Non-pigmented ciliary epithelial cell (primary cell): Measurements from ENCODE around the gene DLST.
A peak's percentile ranks its signal among the peaks of the same experiment; 100 is the strongest.

Source experiments
- DNase-seq: peaks from one replicate; pipeline ENCODE4 v3.0.0-alpha.2; 2010; ENCODE audit warnings: low read depth

DLST gene

DNA sequence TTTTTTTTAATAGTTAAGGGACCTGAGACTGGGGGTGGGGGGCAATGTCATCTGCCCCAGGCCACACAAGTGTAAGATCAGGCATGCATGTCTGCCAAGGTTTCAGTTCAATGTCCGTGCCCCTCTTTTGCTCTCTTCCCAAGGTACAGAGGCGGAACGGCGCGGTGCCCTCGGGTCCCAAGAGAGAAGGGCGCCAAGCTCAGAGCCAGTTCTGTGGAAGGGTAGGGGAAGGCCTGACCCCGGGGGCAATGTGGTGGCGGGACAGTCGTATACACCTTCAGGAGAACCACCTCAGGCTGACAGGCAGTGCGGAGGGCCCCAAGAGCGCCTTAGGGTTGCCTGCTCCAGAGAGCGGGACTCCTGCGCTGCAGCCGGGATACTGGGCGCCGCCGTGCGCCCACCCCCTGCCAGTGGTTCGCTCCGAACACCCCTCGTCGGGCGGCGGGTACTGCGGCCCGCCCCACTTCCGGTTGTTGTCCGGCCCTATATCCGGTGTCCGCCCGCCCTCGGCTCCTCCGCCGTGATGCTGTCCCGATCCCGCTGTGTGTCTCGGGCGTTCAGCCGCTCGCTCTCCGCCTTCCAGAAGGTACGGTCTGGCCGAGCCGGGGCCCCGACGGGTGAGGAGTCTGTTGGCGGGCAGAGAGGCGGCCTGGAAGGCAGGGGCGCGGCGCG, at the start of gene DLST:
DLST (plus strand) TSS at position 486 of the 672 bp plus-strand sequence; CDS start at position 524, 38 bp downstream.
- DNase-seq = no peak

GRCh38 chr14:74832849-74833248, 48.9 kb upstream of the DLST start:
- DNase-seq = no peak

- DNase-seq = no peak
Observed at GRCh38 chr14:74834692-74835392, 46.9 kb upstream of the DLST start.

DNA sequence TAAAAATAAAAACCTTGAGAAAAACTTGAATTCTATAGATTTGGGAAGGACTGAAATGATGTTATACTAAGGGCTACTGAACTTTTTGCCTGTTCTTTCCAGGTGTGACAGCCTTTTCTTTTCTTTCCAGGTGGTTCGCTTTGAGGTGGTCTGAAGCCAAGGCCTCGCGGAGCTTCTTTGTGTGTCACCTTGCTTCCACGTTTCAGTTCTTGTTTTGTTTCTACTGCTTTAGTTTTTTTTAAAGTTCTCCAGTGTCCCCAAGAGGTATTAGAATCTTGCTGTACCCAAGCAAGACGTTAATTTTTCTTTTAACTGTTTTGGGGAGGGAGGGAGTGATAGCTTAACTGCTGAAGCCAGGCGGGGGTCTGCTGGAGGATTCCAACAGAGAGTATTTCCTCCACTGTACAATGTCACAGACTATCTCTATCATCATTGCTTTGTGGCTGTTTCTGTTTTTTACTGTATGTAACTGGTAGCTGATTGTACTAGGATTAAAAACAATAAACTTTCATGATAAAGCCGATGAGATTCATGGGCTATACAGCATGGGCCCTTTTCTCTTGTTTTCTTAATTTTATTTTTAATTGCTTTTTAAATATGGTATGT, 46.0 kb upstream of the DLST start:
- no peak for DNase-seq

DNA sequence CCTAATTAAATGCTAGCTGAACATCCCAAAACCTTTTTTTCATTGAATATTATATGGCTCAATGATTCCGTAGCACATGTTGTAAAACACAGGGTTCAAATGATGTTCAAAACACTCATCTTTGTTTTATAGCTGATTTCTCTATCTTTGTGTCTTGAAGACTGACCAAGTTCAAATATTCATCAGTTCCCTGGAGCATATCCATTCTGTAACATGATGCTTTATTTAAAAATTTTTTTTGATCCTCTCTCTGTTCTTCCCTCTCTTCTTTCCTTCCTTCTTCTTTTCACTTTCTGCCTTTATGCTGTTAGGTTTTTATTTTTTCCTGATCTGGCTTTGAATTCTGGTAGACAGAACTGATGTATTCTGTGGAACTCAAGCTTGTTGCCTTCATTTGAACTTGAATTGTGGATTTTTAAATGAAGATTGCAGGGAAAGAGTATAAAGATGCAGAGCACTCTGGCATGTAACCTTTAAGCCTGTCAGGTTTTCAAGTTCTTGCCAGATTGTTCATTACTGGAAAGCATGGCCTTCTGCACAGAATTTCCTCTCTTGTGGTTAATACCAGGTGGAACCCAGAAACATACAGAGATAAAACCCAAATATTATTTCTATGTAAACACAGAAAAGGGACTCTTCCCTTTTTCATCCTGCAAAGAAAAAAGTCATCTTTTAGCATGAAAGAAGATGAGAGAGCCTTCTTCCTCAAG, 45.3 kb upstream of the DLST start:
- DNase-seq = no peak

DNA sequence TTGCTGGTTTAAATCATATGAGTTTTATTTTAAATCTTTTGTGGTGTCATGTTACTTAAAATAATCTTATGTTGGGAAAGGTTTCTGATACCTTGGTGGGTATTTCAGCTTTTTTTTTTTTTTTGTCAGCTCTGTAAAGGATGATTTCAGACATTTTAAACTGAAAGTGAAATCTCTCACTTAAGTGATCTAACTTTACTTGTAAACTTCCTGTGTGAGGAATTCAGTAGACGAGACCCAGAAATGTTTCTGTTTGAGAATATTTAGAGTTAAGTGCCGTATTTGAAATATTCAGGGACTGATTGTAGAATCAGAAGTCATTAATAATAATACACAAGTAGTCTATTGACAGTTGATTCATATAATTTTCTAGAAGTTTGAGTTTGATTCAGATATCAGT, 43.5 kb upstream of the DLST start:
- no peak for DNase-seq

GRCh38 chr14:74840603-74841030, 41.1 kb upstream of the DLST start:
- DNase-seq = no peak

DNA sequence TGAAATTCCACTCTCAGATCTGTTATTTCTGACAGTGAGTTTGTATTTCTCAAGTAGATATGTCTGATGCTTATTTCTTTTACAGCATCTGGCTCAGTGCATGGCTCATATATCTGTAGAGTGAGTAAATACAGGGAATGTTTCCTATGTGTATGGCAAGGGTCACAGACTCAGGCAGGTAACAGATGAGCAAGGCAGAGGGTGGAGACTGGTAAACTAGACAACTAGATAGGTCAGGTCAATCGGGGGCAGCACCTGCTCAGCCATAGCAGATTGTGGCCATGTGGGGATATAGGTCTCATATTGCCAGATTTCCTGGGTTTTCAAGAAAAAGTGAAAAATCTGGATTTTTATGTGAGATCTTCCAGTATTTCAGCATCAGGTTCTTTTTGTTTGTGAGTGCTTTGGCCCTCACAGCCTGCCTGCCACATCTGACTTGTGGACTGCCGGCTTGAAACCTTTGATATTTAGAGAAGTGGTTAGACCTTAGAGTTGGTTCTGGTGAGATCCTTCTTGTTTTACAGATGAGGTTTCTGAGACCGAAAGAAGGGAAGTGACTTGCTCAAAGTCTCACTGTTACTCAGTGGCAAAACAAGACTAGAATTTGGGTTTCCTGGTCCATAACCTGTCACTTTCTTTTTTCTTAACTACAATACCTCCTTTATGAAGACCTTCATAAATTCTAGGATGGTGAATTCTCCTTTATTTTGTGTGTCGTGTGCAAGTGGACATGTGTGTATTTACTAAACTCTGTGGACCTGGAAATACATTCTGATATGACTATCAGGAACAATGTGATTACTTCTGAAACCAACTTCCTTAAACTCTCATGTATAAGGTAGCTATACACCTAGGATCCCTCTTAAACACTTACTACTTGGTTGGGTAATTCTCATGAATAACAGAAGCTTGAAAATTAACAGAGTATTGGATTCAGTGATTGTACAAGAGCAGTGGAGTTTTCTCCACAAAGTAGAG, 40.2 kb upstream of the DLST start:
- no peak for DNase-seq

DNA sequence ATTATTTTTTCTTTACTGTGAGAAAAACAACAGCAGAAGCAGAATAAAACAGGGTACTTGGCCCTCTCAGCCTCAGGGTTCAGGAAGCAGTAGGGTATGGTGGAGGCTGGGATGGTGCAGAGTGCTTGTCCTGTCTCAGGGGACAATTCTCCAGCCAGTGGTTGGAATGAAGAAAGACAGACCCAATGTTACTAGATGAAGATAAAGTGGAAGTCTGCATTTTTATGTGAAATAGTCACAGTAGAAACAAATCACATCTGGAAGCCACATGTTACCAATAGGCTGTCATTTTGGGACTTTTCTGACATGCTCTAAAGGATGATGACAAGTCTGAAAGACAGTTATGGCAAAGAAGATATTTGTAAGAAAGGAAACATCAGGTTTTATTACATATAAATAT, 38.1 kb upstream of the DLST start:
- DNase-seq = no peak

GRCh38 chr14:74846168-74846567, 35.5 kb upstream of the DLST start:
- no peak for DNase-seq

DNA sequence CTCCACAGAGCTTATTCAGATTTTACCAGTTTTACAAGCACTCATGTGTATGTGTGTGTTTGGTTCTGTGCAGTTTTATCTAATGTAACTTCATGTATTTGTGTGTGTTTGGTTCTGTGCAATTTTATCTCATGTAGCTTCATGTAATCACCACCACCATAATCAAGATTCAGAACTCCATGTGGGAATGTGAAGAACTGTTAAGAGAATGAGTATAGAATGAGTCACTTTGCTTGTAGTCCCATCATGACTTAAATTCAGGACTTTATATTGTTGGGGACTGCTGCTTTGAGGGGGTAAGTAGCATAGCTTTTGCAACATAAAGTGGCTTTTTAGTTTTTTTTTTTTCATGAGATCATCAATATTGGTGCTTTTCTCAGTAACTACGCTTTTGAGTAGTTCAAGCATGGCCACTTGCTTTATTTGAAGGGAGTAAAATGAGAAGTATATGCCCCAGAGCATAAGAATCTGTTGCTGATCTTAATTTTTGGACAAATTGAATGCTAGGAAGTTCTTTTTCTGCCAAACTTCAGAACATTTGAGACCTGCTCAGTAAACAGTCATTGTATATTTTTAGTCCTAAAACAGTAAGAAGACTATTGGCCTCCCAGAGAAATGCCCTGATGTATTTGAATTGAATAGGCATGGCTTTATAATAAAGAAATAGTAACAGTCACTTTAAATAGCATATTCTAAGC, 34.6 kb upstream of the DLST start:
- no peak for DNase-seq

- DNase-seq = no peak
Observed at GRCh38 chr14:74848768-74849167, 32.9 kb upstream of the DLST start.

DNA sequence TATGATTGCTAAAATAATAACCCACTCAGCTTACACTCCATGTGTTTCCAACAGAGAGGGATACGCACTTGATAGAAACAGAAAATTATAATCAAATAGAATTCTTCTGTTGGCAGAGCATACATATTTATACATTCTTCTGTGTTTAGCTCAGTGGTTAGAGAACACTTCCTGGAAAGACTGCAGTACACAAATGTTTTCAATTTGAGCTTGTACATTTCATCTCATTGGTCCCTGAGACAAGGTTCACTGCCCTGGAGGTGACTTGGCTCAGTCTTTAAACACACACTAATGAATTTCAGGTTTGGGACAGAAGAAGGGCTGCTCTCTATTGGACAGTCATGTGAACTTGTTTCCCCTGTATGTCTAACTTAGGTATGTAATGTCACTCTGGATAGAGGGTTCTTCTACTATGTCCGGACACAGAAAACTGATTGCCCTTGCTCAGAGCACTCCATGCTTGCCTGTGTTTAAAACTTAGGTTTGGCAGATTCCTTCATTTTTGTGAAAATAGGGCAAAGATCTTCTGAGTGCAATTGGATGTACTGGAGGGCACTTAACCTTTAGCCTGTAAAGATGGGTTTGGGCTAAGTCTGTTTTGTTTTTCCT, 28.7 kb upstream of the DLST start:
- DNase-seq = peak; percentile 55

DNA sequence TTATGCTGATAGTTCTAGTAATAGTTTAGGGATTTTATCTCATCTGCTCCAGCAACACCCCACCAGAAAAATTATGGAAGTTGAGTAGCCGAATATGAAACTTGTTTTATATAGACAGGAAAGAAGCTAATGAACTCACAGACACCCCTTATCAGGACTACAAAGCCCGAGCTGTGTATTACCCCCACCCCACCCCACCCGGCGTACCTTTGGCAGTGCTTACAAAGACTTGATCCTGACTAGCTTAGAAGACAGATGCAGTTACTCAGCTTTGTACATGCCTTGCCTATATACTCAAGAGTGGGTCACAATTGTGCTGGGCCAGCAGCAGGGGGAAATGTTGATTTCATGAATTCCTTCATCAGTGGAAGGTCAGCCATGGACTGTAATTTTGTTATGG, 28.1 kb upstream of the DLST start:
- DNase-seq = no peak

DNA sequence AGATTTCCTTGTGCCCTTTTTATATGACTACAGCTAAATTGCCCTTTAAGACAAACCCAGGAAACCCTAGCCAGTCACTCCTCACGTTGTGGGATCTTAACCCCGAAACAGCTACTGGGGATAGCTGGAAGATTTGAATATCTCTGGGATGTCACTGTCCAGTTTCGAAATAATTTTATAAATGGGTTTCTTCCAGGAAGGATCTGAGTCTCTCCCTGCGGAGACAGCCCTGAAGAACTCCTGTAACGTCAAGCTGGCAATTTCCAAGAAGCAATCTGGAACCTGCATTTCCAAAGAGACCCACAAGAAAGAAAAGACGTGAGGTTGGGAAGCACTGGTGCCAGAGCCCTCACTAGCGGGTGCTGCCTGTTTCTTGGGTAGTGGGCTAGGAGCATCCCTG, 26.7 kb upstream of the DLST start:
- no peak for DNase-seq

GRCh38 chr14:74855945-74856344, 25.8 kb upstream of the DLST start:
- DNase-seq = no peak

DNA sequence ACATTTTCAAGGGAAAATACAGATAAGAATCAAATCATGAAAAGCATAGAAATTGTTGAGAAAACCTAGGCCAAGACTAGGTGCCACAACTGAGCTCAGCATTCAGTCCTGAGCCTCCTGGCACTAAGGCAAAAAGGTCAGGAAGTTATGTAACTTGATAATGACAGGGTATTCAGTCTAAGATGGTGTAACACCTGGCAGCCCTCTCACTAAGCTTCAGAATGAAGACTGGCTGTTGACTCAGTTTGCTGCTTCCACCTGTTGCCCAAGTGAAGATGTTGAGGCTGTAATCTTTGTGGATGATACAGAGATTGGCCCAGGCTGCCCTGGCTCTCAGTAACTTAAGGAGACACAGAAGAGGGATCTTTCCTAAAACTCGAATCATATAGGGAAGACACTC, 25.4 kb upstream of the DLST start:
- DNase-seq = no peak

DNA sequence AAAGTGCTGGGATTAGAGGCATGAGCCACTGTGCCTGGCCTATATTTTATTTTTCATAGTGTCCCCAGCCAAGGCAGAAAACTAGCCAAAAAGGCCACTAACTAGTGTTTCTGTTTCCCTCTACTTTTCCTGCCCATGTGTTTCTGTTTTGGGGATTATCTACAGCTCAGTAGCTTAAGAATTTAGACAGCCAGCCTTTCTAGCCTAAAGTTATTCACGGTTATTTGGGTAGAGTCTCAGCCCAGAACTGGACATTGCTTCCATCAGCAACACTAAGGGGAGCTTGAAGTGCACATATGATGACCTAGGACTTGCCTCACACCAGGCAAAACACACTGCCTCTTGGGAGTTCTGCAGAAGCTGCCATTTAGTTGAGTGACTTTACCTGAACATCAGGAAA, 23.7 kb upstream of the DLST start:
- DNase-seq = no peak

DNA sequence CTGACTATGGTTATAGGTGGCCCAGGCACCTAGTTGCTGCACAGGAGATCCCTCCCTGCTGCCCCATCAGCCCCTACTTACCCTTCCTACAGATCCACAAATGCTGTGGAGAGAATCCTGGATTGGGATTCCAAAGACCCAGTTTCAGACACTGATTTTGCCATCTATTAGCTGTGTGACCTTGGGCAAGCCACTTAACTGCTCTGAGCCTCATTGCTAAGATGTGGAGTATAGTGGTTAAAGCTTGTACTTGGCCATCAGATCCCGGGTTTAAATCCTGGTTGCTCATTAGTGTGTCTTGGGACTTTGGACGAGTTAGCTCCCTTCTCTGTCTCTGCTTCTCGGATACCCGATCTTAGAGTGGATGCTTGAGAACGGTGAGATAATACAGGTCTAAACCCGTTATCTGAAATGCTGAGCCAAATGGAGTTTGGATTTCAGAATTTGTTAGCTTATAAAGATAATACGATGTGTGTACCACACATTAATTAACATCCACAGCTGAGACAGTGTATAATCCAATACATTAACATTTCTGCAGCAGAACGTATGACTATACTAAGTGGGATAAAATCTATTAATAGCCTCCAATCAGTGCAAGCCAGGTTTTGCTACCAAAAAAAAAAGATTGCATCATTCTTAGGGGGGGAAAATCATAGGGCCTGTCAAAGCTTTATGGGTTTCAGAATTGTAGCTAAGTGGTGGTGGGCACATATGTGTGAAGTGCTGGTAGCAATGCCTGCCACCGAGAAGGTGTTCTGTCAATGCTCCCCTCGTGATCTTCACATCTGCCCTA, 21.8 kb upstream of the DLST start:
- no peak for DNase-seq
